Stimulated activated CD8-positive, alpha-beta memory T cell treated with anti-CD3 and anti-CD28 coated beads, Interleukin-4, amount 100 ng/mL, for 1 hour (primary cell): ENCODE measurements around the gene LILRA5.
"Not testable (repeated sequence)": the region's sequence is repeated elsewhere in the genome, so short reads cannot be mapped to it uniquely, and the experiment has no call there.

Experiments
- DNase-seq, 2 donors: peaks; one replicate each; pipeline ENCODE4 v3.0.0-alpha.2; 2020; ENCODE audit warnings: low read depth in 2 of 2, low spot score in 1 of 2

Gene LILRA5

DNA sequence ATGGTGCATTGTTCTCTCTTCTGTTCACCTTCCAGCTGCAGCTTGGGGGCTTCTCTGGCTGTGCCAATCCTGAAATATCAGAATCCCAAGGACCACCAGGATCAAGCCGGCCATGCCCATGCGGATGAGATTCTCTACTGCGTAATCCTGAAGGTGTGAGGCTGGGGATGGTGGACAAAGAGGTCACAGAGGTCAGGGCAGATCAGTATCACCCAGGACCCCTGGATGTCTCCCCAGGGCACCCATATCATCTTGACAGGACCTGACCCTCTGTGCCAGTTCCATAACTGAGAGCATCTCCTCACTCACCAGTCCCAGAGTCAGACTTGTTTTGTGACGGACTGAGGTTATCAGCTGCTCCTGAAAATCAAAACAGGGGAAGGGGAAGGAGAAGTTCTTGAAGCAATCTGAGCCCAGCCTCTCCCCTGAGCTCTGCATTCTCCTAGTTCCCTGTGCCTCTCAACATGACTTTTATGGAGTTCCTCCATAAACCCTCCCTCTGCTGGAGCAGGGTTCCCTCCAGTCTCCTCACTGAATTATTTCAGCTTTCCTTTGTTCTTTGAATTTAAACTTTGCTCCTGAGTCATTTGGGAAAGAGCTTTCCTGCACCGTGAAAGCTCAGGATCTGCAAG lies 5.5 kb downstream of the LILRA5 start:
- DNase-seq = no peak

DNA sequence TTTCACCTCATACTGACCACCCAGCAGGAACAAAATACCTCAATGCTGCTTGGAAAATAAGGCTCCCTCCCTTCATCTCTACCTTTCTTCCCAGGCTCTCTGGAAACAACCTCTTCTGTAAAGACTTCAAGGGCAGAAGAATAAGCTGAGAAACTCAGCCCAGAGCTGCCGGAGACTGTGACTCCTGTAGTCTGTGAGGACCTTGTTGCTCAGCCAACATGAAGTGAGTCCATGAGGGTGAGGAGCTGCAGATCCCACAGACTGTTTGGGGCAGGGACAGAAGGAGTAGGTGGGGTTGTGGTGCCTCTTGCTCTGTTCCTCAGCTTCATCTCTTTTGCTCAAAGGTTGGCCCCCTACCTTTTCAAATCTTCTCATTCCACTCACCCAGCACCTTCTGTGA lies 7.8 kb downstream of the LILRA5 start:
- no peak for DNase-seq

DNA sequence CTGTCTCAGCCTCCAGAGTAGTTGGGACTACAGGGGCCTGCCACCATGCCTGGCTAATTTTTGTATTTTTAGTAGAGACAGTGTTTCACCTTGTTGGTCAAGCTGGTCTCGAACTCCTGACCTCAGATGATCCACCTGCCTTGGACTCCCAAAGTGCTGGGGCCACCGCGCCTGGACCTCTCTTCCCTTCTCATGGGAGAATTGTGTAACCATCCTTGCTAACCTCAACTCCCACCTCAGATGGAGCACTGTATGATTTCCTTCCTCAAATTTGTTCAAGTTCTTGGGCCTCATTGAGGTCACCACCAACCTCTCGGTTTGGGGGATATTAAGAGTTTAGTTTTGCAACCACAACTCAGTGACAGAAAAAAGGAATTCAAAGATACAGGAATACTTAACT lies 10.7 kb downstream of the LILRA5 start:
- no peak for DNase-seq

DNA sequence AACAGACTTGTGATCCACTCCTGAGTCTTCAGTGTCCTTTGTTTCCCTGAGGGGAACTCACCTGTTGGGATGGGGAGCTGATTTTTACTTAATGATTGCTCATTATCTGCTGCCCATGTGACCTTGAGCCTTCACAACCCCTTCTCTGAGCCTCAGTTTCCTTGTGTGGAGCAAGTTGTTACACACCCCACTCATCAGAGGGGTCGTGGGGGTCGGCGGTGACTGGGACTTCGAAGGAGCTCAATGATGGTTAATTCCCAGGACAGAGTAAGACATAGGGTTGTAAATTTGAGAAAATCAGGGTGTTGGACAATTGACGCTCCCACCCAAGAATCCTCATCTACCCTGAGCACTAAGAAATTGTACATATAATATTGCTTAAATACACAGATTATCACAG lies 13.5 kb downstream of the LILRA5 start:
- DNase-seq = no peak

DNA sequence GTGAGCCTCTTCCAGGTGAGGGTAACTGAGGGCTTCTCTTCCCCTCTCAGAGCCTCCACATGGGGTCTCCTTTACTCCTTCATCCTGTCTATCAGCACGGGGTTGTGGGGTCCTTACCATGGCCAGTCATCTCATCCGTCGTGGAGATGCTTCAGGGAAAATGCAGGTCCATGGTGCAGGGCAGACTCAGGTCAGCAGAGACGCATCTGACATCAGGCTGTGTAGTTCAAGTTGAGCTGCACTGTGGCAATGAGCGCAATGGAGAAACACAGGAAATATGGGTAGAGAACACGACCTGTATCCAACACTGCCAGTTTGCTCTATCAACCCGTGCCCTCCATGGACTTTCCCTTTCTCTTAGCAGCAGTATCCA lies 13.9 kb downstream of the LILRA5 start:
- DNase-seq = no peak

DNA sequence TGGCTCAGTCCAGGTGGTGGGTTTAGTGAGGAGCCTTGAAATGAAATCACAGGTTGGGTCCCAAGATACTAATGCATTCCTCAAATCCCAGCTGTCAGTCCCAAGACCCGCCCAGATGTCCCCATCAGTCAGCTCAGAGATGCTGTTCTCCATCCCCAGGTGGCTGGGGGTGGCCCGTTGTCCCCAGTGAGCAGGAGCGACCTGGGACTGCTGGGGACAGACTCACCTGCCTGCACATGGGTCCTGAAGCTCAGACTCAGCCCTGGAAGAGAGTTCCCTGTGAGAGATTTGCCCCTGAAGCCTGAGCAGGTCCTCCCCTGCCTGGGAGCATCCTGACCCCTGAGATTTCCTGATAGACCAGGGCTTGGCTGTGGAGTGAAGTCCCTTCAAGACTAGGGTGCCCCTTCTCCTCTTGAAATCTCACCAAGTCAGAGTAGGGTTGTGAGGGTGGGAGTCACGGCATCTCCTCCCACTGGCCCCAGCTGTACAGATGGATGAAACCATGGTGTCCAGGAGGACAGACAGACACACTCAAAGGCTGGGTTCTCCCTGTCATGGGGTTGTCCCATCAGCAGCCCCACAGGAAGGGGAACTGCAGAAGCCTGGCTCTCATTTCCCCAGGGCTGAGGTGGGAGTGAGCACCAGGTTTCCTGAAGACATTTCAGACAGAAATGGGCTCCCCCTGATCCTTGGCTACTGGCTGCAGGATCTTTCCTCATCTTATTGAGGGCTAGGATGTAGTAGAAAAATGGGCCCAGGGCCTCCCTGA lies 14.4 kb downstream of the LILRA5 start:
- no peak for DNase-seq

DNA sequence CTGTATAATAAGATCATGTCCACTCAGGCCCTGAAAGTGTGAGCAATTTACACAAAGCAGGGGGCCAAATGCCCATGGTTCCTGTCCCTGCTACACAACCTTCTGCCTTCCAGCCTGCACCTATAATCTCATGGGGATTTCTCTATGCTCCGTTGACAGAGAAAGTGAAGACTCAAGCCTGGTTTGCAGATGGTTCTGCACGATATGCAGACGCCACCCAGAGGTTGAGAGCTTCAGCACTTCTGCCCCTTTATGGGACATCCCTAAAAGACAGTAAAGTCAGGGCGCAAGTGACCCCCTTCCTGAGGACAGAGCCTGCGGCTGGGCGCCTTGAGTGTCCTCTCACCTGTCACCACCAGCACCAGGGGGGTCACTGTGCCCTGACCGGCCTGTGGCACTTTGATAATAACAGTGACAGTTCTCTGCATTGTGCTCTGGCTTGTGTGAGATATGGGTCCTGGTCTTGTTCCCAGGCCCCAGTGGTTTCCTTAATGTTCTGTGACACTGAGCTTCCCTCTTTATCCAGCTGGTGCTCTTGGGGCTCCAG lies 15.1 kb downstream of the LILRA5 start:
- no peak for DNase-seq

DNA sequence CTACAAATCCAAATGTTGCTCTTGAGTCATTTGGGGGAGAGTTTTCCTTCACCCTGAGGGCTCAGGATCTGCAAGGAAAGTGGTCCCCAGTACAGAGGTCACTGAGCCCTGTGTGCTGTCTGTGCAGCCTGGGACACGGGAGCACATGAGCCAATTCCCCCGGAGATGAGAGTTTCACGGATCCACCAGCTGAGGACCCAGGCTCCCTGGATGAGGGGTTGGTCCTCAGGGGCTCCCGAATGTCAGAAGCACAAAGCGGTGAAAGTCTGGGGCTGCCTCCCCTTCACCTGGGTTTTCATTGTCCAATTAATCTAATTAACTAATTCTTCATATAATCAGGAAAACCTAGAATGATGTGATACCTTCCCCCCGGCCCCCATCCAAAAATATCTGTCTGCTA lies 18.4 kb downstream of the LILRA5 start:
- DNase-seq = no peak

DNA sequence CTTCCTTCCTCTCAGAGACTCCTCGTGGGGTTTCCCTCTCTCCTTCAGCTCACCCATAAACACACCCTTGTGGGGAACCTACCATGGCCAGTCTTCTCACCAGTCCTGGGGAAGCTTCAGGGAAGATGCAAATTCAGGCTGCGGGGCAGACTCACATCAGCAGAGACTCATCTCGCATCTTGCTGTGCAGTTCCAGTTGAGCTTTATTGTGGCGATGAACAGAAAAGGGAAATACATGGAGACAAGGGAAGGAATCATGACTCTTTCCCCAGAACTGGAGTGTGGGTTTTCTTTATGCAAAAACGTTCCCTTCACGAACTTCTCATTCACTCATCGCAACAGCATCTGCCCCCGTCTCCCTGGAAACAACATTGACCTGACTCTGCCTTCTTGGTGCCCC lies 23.8 kb downstream of the LILRA5 start:
- DNase-seq = not testable (repeated sequence)

DNA sequence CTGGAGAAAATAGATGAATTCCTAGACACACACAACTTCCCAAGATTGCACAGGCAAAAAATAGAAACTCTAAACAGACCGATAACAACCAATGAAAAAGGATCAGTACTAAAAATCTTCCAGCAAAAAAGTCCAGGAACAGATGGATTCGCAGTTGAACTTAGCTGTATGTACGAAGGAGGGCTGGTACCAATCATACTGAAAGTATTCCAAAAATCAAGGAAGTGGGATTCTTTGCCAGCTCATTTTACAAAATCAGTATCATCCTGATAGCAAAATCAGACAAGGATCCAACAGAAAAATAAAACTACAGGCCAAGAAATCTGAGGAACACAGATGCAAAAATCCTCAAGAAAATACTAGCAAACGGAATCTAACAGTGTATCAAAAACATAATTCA lies 25.5 kb downstream of the LILRA5 start:
- DNase-seq = no peak

DNA sequence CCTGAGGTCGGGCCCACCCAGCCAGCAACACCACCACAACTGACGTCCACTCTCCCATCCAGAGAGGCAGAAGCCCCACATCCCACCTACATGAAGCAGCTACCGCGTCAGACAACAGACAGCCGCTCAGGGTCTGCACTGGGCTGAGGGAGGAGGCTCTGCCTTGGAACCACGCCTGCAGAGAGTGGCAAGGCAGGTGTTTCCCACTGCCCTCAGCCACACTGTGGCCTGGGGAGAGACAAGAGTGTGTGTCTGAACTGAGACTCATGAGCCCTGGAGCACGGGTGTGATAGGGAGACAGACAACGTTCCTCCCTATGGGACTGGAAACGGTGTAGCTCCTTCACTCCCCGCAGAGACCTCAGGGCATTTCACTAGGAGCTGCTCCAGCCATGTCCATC lies 26.7 kb downstream of the LILRA5 start:
- DNase-seq = not testable (repeated sequence)

DNA sequence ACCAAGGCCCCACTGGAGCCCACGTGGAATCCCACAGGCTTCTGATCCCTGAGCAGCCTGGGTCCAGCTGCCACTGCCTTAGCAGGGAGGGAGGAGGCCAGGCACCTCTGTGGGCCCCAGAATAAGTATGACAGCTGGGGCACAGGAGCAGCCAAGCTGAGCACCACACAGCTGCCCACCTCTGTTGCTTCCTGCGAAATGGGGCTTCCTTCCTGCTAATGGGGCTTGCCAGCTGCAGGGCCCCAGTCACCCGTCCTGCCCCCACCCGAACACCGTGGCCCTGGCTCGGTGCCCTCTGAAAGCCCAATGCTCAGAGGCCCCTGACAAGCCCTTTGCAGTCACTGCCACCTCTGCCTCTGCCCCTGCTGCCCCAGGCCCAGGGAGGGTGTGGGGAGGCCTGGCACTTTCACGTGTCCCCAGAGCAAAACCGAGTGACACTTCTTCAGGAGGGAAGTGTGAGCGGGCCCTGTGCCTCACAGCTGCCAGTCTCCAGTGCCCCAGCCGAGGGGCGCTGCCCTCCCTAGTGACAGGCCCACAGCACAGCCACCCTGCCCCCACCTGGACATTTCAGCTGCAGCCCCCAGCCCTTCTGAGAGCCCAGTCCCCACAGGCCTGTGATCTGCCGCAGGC lies 27.4 kb downstream of the LILRA5 start:
- DNase-seq = not testable (repeated sequence)

DNA sequence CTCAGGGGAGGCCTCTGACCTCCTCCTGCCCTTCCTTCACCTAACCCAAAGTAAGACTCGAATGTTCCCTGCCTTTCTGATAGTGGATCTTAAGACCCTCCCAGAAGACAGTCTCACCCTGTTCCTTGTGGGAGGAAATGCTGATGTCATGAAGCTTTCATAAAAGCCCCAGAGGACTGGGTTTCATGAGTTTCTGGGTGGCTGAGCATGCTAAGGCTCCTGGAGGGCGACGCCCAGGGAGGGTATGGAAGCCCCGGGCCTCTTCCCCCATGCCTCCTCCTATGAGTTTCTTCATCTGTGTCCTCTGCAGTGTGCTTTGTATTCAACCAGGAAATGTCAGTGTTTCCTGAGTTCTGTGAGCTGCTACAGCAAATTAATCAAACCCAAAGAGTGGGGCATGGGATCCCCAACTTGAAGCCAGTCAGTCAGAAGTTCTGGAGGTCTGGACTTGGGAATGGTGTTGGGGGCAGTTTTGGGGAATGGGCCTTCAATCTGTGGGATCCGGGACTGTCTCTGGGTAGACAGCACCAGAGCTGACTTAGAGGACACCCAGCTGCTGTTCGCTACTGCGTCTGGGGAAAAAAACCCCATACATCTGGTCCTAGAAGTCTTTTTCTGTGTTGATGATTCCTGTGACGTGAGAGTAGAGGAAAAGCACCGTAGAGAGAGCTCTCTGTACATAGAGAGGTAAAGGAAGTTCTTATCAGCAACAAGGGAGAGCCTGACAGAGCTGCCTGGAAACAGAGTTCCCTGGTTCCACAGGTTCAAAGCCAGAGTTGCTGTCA lies 30.1 kb downstream of the LILRA5 start:
- no peak for DNase-seq

DNA sequence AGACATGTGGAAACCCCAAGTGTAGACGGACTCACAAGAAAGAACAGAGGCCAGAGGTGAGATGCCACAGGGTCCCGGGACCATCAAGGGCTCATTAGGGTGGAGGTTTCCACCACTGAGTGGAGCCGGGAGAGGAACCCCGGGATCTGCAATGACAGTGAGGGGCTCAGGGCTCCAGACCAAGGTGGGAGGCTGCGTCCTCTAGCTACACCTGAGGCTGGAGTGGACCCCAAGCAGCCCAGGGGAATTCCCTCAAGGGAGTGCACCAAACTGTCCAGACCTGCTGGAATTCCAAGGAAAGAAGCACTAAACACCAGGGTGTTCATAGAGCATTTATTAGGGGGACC lies 31.3 kb downstream of the LILRA5 start:
- not testable (repeated sequence) for DNase-seq

DNA sequence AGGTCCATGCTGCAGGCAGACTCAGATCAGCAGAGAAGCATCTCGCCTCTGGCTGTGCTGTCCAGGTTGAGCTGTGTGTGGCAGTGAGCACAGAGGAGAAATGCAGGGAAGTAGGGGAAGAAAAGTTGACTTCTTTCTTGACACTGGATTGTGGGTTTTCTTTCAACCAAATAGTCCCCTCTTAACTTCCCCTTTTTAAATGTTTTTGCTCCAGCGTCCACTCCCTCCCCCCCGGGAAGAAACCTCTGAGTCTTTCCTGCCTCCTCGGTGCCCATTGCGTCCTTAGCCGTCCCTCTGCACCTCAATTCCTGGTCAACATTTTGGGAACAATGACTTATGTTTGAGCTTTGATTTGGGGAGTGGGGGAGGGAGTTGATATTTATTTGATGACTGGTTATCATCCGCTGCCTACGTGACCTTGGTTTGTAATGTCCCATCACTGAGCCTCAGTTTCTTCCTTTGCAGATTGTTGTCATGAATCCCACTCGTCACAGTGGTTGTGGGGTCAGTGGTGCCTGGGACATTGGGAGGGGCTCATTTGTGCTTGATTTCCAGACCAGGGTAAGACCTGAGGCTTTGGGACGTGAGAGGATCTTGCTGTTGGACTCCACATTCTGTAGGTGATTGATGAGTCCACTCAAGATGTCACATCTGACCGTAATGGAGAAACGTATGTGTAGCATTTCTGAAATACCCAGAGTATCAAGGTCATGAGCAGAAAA lies 31.8 kb downstream of the LILRA5 start, which contains the start of gene LILRB2:
Gene LILRB2 (minus strand): TSS at position 104 of the 722 bp plus-strand sequence. CDS start 614 bp downstream, outside the sequence.
- no peak for DNase-seq

DNA sequence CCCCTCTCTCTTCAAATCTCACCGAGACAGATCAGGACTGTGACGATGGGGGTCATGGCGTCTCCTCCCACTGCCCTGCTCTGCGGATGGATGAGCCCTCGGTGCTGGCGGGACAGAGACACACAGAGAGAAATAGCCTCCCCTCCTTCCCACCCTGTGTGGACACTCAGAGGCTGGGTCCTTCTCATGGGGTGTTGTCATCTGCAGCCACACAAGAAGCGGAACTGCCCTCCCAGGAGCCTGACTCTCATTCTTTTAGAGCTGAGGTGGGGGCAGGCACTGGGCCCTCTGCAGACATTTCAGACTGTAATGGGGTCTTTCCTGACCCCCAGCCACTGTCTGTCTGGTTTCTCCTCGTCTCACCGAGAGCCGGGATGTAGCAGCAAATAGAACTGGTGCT lies 32.5 kb downstream of the LILRA5 start:
- not testable (repeated sequence) for DNase-seq

DNA sequence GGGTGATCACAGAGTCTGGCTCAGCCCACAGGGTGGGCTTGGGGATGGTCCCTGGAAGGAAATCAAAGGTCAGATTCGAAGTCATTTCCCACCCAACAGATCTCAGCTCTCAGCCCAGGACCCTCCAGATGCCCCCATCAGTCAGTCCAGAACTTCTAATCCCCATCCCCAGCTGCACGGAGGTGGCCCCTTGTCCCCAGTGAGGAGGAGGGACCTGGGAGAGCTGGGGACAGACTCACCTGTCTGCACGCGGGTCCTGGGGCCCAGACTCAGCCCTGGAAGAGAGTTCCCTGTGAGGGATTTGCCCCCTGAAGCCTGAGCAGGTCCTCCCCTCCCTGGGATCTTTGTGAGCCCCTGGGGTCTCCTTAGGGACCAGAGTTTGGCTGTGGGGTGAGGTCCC lies 32.9 kb downstream of the LILRA5 start:
- not testable (repeated sequence) for DNase-seq

DNA sequence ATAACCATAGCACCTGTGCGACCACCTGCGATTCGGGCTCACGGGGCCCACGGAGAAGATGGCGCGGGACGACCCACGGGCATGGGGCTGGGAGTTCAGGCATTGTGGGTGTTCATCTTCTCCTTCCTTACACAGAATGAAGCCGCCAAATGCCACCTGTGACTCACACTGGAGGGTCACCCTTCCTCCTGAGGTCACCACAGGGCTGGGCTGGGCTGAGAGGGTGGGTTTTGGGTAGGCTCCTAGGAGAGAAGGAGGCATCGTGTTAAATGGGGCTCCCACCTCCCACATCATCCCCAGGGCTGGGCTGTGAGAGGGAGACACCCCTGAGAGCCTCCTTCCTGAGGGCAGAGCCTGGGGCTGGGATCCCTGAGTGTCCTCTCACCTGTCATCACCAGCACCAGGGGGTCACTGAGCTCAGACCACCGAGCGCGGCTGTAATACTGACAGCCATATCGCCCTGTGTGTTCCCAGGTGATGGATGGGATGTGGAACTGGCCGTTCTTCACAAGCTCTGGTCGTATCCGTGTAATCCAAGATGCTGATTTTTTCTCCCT lies 33.5 kb downstream of the LILRA5 start:
- no peak for DNase-seq

DNA sequence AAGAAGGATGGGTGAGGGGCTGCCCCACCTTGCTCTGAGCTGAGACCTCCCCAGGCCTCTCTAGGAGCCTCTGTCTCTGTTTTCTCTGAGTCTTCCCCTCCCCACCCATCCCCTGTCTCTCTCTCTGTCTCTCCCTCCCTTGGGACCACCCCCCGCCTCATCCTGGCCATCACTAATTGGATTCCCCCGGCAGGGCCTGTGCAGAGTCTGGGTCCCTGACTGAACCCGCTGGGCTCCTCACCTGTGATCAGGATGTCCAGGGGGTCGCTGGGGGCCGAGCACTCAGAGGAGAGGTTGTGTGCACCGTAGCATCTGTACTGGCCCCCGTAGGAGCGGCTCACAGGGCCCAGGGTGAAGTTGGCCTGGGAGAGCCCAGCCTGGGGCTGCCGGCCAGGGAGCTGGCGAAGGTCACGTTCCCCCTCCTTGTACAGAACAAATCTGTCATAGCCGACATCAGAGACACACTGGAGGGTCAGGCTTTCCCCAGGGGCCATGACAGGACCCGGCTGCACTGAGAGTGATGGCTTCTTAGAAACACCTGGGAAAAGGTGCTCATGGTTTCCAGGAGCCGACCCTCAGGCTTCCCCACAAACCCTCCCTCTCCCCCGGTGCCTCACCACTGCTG lies 34.3 kb downstream of the LILRA5 start:
- not testable (repeated sequence) for DNase-seq

DNA sequence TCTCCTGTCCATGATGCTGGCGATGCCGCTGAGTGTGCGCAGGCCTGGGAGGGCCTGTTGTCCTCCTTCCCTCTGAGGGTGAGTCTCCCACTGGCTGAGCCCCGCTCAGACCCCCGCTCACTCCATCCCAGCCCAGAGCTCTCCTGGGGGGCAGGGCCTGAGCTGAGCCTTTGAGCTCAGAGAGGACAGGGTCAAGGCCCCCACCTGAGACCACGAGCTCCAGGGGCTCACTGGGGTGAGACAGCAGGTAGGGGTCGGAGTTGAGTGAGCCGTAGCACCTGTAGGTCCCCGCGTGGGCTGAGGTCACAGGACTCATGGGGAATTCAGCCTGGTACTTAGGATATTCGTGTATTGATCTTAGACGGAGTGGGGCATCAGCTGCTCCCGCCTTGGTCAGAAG lies 34.9 kb downstream of the LILRA5 start:
- not testable (repeated sequence) for DNase-seq
